Measurements from ENCODE around the gene SGSM2.
A peak's percentile ranks its signal among the peaks of the same experiment; 100 is the strongest.
"Not testable (repeated sequence)": the region's sequence is repeated elsewhere in the genome, so short reads cannot be mapped to it uniquely, and the experiment has no call there.

The SGSM2 gene

GRCh38 chr17:2336852-2337543, at the start of gene SGSM2:
TSS of gene SGSM2 (plus strand) at chr17:2337501. CDS start at chr17:2337689, 188 bp downstream.
- DNase-seq (ENCODE audit: low read depth): no peak

GRCh38 chr17:2289878-2290478, 47.3 kb upstream of the SGSM2 start:
- no peak for DNase-seq (ENCODE audit: low read depth)

GRCh38 chr17:2292100-2292499, 45.2 kb upstream of the SGSM2 start:
- DNase-seq (ENCODE audit: low read depth): no peak

- DNase-seq (ENCODE audit: low read depth): no peak
Observed at GRCh38 chr17:2295575-2295974, 41.7 kb upstream of the SGSM2 start.

- DNase-seq (ENCODE audit: low read depth): no peak
Observed at GRCh38 chr17:2297023-2297422, 40.3 kb upstream of the SGSM2 start.

GRCh38 chr17:2299136-2299535, 38.2 kb upstream of the SGSM2 start:
- no peak for DNase-seq (ENCODE audit: low read depth)

GRCh38 chr17:2299756-2300155, 37.5 kb upstream of the SGSM2 start:
- no peak for DNase-seq (ENCODE audit: low read depth)

- no peak for DNase-seq (ENCODE audit: low read depth)
Observed at GRCh38 chr17:2302778-2303203, 34.5 kb upstream of the SGSM2 start.

GRCh38 chr17:2303204-2304188, 33.8 kb upstream of the SGSM2 start, which contains the start of the genes SMG6 and SRR:
TSS of gene SMG6 (minus strand) at chr17:2303785. CDS start at chr17:2303720, 65 bp downstream.
TSS of gene SRR (plus strand) at chr17:2303950. CDS start at chr17:2315561, 11,611 bp downstream.
- DNase-seq (ENCODE audit: low read depth): peak; percentile 50

GRCh38 chr17:2304931-2305330, 32.4 kb upstream of the SGSM2 start:
- no peak for DNase-seq (ENCODE audit: low read depth)

GRCh38 chr17:2309338-2310154, 27.8 kb upstream of the SGSM2 start:
- no peak for DNase-seq (ENCODE audit: low read depth)

- no peak for DNase-seq (ENCODE audit: low read depth)
Observed at GRCh38 chr17:2312736-2313135, 24.6 kb upstream of the SGSM2 start.

GRCh38 chr17:2316916-2317205, 20.4 kb upstream of the SGSM2 start:
- DNase-seq (ENCODE audit: low read depth): not testable (repeated sequence)

GRCh38 chr17:2317796-2318195, 19.5 kb upstream of the SGSM2 start:
- DNase-seq (ENCODE audit: low read depth): no peak

- DNase-seq (ENCODE audit: low read depth): no peak
Observed at GRCh38 chr17:2319051-2319450, 18.2 kb upstream of the SGSM2 start.

- no peak for DNase-seq (ENCODE audit: low read depth)
Observed at GRCh38 chr17:2321399-2321798, 15.9 kb upstream of the SGSM2 start.

GRCh38 chr17:2323629-2324314, 13.5 kb upstream of the SGSM2 start:
- no peak for DNase-seq (ENCODE audit: low read depth)

- no peak for DNase-seq (ENCODE audit: low read depth)
Observed at GRCh38 chr17:2331303-2331702, 6.0 kb upstream of the SGSM2 start.

GRCh38 chr17:2335726-2336214, 1.5 kb upstream of the SGSM2 start:
- no peak for DNase-seq (ENCODE audit: low read depth)

- DNase-seq (ENCODE audit: low read depth): peak; percentile 62
Observed at GRCh38 chr17:2336215-2336851, 968 bp upstream of the SGSM2 start, which contains the start of gene TSR1. TSS of gene TSR1 (minus strand) at chr17:2336457. CDS start at chr17:2336427, 30 bp downstream.

Data from CMK (cell line).